Measurements from ENCODE around the gene CHST11.

The CHST11 gene

DNA sequence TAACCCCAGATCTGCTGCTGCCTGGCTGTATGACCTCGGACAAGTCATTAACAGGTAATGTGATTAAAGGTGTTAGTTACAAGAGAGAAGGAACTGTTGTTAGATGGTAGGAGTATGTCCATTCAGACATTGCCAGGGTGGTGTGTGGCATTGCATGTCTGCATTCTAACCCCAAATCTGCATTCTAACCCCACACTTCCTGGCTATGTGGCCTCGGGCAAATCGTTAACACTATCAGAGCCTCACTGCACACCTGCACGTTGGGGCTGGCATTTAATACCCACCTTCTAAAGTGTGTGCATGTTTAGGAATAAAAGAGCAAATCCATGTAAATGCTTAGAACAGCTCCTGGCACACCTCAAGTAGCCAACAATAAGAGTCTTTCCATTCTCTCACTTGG, 46.4 kb downstream of the CHST11 start:
- no peak for DNase-seq (ENCODE audit: low spot score)

GRCh38 chr12:104504146-104504545, 47.4 kb downstream of the CHST11 start:
- no peak for DNase-seq (ENCODE audit: low spot score)

DNA sequence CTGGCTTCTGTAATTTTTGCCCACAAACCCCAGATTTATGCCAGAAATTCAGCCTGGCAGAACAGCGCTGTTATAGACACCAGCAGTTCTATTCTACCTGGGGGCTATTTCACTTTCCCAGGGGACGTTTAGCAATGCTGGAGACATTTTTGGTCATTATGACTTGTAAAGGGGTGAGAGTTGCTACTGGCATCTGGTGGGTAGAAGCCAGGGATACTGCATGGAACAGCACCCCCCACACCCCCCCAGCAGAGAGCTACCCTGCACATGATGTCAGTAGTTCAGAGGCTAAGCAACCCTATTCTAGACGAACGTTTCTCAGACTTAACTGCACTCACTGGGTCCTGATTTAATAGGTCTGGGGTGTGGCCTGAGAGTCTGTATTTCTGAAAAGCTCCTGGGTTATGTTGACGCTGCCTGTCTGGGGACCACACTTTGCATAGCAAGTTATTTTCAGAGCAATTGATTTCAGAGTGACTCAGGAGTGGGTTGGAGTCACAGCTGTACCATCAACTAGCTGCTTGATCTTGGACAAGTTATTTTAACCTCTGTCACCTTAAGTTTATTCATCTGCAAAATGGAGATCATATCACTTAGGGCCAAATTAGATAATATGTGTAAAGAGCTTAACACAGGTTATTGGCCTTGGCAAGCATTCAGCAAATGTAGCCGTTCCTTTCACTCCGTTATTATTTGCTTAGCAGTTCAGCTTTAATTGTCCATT, 48.5 kb downstream of the CHST11 start:
- DNase-seq (ENCODE audit: low spot score): no peak

- no peak for DNase-seq (ENCODE audit: low spot score)
These were observed 50.1 kb downstream of the CHST11 start for GRCh38 chr12:104506676-104507401.

DNA sequence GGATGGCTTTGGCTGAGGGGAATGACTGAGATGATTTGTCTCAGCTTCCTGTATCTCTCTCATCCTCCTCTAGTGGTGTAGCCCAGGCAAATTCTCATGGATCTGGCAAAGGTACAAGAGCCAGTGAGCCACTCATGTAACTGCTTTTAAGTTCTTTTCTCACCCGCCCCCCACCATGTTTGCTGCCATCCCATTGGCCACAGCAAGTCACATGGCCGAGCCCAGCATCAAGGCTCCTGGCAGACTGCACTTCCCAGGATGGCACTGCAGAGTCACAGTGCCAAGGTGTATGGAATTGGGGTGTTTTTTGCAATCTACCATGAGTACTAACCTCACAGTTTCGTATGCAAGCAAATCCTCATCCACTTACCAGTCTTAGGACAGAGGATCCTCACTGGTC, 50.9 kb downstream of the CHST11 start:
- DNase-seq (ENCODE audit: low spot score): no peak

GRCh38 chr12:104508752-104509446, 52.2 kb downstream of the CHST11 start:
- no peak for DNase-seq (ENCODE audit: low spot score)

DNA sequence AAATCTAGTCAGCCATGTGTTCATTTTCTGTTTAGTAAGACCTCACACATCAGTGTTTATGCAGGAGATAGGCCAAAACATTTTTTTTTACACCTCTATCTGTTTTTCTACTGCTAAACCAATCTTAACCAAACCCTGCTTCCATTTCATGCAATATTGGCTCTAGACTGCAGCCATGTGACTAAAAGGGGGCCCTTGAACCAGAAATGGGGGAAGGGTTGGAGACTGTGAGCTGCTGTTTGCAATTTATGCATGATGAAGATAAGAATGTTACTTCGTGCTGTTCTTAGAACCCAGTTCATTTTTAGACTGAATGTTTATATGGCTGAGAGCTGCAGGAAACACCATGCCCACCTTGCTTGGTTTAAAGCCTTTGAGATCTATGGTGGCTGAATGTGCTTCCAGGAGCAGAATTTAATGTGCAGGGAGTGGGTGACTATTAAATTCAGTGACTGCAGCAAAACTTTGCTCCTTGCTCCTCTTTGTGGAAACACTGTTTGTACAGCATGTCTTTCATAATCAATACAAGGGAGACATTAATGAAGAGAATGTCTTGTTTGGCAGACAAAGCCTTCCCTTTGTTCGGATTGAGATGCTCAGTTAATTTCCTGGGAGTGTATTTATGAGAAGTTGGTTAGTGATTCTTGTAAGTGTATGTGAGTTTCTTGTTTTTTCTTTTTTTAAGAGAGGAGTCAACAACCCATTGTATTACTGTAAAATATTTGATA, 53.6 kb downstream of the CHST11 start:
- no peak for DNase-seq (ENCODE audit: low spot score)

DNA sequence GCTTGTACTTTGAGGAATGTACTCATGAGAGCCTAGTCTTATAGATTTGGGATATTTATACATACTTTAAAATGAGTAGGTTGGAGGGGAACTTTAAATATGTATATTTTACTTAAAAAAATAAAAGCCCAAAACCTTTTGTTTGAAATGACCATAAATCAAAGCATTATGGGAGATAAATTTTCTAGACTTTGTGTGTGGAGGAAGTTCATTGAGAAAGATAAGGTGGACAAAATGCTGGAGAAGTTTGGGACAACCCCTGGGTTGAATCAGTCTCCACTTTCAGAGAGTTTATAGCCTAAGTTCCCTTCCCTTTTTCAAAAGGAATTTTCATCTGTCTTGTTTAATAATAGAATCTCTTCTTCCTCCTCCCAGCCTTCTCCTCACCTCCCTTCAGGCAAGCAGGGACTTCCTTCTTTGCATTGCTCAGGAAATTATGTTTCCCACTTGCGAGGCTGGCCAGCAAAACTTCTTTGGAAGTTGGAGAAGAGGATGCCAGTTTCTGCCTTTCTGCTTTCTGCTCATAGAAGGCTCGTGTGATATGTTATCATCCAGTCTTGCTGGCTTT, 54.2 kb downstream of the CHST11 start:
- no peak for DNase-seq (ENCODE audit: low spot score)

- DNase-seq (ENCODE audit: low spot score): no peak
These were observed 56.9 kb downstream of the CHST11 start for GRCh38 chr12:104513681-104514080.

GRCh38 chr12:104514092-104514810, 57.5 kb downstream of the CHST11 start:
- DNase-seq (ENCODE audit: low spot score): no peak

GRCh38 chr12:104515899-104516298, 59.2 kb downstream of the CHST11 start:
- no peak for DNase-seq (ENCODE audit: low spot score)

DNA sequence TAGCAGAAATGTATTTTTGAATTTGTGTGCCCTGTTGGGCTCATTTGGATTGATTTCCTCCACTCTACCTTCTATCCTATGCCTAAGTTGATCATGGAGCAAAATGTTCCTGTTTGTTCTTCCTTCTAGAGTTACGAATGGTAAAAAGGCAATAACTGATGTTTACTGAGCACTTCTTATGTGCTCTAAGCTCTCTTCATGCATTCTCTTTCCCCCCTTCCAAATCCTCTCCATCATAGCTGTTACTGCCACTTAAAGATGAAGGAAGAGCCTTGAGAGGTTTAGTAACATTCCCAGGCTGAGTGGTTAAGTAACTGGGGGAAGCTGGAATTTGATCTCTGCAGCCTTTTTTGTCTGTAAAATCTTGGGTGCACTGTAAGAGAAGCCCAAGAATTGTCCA, 60.1 kb downstream of the CHST11 start:
- DNase-seq (ENCODE audit: low spot score): no peak

DNA sequence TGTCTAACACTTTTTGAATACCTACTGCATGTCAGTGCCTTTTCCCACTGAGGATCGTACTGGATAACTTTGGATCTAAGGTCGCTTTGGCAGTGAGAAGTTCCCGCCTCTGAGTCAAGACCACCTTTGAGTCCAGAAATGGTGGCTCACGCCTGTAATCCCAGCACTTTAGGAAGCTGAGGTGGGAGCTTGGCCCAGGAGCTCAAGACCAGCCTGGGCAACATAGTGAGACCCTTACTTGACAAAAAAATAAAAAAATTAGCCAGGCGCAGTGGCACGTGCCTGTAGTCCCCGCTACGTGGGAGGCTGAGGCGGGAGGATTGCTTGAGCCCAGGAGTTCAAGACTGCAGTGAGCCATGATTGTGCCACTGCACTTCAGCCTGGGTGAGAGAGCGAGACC, 61.1 kb downstream of the CHST11 start:
- no peak for DNase-seq (ENCODE audit: low spot score)

DNA sequence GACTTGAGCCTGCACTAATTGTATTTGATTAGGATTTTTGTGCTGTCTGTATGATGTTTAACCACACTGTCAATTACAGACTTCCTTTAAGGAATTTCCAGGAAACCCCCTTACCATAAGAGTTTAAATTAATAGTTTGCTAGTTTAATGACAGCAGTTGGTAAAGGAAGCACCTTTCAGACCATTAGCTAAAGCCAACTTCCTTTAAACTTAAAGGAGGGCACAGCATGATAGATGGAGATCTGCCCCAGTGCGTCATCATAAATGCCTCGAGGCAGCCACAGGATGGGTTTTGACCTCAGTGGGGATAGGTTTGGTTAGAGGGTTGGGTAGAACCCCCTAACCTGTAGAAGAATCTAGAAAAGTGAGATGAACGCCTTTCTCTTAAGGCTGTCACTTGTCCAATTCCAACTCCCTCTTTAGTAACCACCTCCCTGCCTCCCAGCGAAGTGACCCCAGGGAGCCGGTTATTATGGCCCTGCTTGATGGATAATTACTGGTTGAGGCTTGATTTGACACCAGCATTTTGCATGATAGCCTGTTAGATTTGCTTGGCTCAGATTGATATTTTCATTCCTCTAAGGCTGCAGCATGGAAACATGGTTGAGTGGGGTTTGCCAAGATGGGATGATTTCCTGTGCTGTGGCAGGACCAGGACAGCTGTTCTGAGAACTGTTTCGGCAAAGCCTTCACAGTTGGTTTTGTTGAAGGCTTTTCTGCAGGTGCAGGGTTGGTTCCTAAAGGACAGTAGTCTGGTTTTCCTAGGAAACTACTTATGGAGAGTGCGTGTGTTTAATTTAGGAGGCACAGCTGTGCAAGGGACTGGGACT, 62.7 kb downstream of the CHST11 start:
- no peak for DNase-seq (ENCODE audit: low spot score)

GRCh38 chr12:104520242-104520900, 63.6 kb downstream of the CHST11 start:
- DNase-seq (ENCODE audit: low spot score): no peak

GRCh38 chr12:104521731-104522130, 65.0 kb downstream of the CHST11 start:
- DNase-seq (ENCODE audit: low spot score): no peak

DNA sequence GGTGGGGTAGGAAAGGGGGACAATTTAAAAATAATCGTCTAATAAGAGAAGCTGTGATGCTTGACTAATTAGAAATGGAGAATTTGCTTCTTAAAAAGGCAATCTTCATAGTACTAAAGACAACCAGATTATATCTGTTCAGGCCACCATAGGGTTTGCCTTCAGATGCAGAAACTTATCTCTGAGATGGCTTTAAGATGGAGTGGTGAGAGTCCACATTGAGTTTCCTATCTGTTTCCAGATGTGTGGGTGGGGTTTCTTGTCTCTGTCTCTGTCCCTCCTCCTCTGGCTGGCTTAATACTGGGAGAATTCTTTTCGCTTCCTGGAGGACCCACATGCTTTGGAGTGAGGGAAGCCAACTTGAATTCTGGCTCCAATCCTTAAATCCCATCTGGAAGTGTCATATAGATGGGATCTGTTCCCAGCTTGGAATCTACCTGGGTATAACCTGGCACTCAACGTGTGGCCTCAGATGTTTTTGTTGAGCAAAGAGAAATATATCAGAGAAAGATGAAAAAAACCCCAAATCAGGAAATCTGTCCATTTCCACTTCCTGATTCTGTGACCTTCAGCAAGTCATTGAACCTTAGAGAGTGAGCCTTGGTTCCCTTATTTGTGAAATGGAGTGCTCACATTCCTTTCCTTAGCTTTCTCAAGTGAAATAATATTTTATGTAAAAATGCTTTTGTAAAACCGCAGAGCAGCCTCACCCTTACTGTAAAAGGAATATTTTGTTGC, 66.4 kb downstream of the CHST11 start:
- no peak for DNase-seq (ENCODE audit: low spot score)

GRCh38 chr12:104524034-104524832, 67.5 kb downstream of the CHST11 start:
- no peak for DNase-seq (ENCODE audit: low spot score)
